GM12892 (cell line): ENCODE results near the gene NISCH.

Experiments
- POLR2A ChIP-seq: IDR thresholded peaks from 2 replicates; pipeline ENCODE4 v1.6.1; 2011; ENCODE audit warnings: low read depth, low read length, control low read depth
- POLR2AphosphoS5 ChIP-seq: IDR thresholded peaks from 2 replicates; pipeline ENCODE4 v1.6.1; 2011; ENCODE audit warnings: low read depth, low read length, control low read depth

- TF ChIP-seq POLR2A (no peak), POLR2AphosphoS5 (no peak)
These were observed 62.7 kb downstream of the NISCH start for GRCh38 chr3:52517796-52518722.
